HG02763 (cell line): ENCODE results near the gene PPP4R1.
A peak's percentile ranks its signal among the peaks of the same experiment; 100 is the strongest.

Source experiments
- ATAC-seq: cut with Tn5 transposase; IDR thresholded peaks from one replicate; pipeline ENCODE4 v1.9.1; 2021; ENCODE audit warnings: mild to moderate bottlenecking, moderate library complexity; ENCODE audit not compliant: unreplicated experiment

PPP4R1 gene

DNA sequence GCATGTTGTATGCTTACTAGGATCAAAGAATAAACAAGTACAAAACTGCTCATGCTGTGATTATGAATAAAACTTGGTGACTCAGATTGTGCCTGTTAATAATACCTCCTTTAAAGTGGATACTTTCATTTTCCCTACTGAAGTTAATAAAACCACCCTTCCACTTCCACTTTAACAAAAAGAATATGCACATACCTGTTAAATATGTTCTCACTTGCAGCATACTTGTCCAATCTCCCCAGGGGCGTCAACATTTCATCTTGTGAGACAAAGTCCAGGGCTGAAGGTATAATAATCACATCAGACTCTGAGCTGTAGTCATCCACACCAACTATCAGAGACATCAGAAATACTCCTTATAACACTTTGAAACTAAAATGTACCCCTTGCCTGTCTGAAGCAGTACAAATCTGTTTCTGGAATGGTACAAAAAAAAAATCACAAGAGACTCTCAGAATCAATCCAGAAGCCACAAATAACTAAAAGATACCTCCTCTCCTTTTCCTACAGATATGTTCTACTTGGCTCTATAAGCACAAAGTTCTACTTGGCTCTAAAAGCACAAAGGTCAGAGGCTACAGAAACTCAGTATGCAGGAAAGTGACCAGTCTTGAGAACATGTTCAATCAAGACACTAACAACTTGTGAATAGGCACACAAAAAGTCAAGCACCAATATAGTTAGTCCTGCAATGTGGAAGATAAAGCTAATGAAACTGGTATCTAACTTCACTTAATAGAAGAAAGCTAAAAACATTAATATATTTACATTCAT, 19.3 kb downstream of the PPP4R1 start:
- ATAC-seq, result no peak

DNA sequence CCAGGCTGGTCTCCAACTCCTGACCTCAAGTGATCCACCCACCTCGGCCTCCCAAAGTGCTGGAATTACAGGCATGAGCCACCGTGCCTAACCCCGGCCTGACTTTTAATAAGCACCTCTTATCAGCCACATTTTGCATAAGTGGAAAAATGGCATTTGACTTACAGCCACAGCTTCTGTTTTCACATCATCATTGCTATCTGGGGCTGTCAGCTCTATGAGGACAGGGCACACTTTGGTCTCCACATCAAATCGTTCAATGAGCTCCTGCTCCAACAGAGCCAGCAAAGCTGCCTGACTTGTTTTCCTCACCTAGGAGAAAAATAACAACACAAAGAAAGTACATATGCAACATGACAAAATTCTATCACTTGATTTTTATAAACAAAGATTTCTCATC, 26.4 kb downstream of the PPP4R1 start:
- no peak for ATAC-seq

GRCh38 chr18:9586814-9587213, 27.5 kb downstream of the PPP4R1 start:
- ATAC-seq, result no peak

GRCh38 chr18:9581667-9582066, 32.7 kb downstream of the PPP4R1 start:
- no peak for ATAC-seq

DNA sequence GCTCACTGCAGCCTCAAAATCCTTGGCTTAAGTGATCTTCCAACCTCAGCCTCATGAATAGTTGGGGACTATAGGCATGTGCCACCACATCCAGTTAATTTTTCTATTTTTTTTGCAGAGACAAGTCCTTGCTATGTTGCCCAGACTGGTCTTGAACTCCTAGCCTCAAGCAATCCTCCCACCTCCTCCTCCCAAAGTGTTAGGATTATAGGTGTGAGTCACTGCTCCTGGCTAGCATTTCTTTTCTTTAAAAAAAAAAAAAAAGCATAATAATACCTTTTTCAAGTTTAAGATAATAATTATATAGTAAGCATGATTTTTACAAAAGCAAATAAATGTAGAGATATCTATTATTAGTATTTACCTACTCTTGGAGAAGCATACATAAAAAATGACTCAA, 36.1 kb downstream of the PPP4R1 start:
- no peak for ATAC-seq

- ATAC-seq, result no peak
Measured at GRCh38 chr18:9577361-9577760, 37.0 kb downstream of the PPP4R1 start.

GRCh38 chr18:9575558-9575957, 38.8 kb downstream of the PPP4R1 start:
- peak; percentile 60 for ATAC-seq

DNA sequence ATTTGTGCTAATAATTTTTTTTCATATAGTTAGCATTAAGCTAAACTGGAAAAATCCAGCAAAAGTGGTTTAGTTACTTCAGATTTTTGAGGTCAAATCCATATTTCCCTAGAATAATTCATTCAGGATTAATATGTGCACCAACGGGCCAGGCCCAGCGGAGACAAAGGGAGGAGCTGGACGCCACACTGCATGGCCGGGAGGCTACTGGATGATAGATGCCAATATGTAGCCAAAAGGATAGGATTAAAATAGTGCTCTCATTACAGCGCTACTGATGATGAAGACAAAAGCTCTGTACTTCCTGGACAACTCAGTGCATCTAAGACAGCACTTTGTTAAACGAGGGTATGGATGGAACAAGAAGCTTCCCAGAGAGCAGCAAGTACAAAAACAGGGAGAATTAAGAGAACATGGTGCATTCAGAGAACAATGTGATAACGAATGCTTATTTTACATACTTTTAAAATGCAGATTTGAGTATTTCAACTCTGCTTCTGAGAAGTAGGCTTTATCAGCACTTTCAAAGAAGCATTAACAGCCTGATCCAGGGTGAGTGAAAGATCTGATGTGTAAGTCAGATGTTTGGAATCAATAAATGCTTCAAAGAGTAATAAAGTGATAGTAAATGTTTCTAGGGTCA, 39.8 kb downstream of the PPP4R1 start:
- no peak for ATAC-seq

GRCh38 chr18:9571546-9571945, 42.8 kb downstream of the PPP4R1 start:
- no peak for ATAC-seq

GRCh38 chr18:9570255-9570654, 44.1 kb downstream of the PPP4R1 start:
- no peak for ATAC-seq

GRCh38 chr18:9569178-9569577, 45.2 kb downstream of the PPP4R1 start:
- no peak for ATAC-seq

DNA sequence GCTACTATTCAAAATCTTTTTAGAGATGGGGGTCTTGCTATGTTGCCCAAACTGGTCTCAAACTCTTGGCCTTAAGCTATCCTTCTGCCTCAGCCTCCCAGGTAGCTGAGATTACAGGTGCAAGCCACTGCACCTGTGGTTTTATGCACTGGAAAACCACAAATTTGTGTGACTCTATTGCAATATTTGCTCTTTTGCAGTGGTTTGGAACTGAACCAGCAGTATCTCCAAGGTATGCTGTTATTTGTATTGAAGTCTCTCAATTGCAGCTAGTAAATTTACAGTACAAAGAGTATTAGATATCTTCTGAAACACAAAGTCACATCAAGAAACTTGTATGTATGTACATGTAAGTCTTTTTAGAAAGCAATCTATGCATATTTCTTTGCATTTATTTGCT, 46.2 kb downstream of the PPP4R1 start:
- no peak for ATAC-seq

DNA sequence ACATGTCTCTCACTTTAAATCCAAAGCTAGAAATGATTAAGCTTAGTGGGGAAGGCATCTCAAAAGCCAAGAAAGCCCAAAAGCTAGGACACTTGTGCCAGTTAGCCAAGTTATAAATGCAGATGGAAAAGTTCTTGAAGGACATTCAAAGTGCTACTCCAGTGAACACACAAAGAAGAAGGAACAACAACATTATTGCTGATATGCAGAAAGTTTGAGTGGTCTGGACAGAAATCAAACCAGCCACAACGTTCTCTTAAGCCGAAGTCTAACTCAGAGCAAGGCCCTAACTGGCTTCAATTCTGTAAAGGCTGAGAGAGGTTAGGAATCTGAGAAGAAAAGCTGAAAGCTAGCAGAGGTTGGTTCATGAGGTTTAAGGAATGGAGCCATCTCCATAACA, 49.0 kb downstream of the PPP4R1 start:
- ATAC-seq, result no peak

GRCh38 chr18:9563331-9563730, 51.0 kb downstream of the PPP4R1 start:
- no peak for ATAC-seq

DNA sequence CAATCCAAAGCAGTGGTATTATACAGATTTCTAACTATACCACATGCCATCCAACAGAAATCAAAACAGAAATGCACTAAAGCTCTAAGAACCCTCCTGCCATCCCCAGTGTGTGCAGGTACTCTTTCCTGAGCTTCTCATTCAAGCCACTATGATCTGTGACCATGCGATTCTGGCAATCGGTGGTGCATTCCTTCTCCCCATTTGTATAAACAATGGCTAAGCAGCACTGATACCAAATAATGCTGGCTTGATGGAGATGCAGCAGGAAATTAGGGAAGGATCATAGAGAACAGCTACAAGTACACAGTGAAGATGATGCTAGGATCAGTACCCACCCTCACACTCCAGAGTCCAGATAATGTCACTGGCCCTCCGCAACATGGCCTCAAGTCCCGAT, 51.8 kb downstream of the PPP4R1 start:
- no peak for ATAC-seq

GRCh38 chr18:9561759-9562158, 52.6 kb downstream of the PPP4R1 start:
- ATAC-seq, result no peak

GRCh38 chr18:9559253-9559652, 55.1 kb downstream of the PPP4R1 start:
- no peak for ATAC-seq

DNA sequence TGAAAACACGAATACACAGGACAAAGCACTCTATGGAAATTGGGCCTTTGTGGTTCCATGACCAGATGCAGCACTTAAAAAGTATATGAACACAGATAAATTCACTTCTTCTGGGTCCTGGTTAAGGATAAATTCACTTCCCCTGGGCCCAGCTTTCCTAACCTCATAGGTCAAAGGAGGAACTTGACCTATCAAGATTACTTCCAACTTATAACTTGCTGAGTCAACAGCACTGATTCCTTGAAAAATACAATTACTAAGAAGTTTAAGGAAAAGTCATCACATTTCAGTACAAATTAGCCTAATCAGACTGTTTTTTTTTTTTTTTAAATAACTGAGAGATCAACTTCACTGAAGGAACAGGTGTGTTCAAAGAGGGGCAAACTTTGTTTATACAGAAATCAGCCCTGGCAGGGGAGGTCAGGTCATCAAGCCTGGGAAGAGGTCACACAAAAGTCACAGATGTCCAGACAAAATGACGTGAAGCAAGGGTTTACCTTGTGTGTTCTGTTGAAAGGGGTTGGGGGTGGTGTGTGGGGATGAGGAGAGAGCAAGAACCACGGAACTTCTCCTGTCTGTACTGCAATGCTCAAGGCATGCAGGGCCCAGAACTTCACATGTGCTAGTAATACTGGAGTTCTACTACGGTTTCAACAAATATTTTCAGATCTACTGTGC, 55.8 kb downstream of the PPP4R1 start:
- ATAC-seq, result no peak

DNA sequence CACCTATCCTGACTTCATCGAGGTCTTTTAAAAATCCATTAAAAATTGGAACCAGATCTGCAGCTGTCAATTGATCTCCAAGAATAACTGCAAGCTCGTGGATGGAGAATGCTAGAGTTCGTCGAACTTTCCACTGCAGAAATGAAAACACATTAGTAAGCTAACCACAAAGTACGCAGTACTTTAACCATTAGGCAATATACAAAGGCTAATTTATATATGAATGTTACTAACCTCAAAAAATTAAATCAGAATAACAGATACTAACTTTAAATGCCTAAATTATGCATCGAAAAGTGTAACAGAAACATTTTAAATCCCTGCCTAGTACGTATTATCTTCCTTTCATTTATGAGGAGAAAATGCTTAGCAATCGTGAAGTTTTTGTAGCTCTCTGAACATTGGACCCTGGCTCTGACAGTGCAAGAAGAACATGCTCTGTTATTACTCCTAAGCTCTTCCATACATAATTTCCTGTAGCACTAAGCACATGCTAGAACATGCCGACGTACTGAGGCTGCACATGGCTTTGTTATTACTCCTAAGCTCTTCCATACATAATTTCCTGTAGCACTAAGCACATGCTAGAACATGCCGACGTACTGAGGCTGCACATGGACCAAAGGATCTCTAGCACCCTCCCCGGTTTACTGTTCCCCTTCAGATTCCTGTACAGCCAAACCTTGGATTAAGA, 57.0 kb downstream of the PPP4R1 start:
- no peak for ATAC-seq

DNA sequence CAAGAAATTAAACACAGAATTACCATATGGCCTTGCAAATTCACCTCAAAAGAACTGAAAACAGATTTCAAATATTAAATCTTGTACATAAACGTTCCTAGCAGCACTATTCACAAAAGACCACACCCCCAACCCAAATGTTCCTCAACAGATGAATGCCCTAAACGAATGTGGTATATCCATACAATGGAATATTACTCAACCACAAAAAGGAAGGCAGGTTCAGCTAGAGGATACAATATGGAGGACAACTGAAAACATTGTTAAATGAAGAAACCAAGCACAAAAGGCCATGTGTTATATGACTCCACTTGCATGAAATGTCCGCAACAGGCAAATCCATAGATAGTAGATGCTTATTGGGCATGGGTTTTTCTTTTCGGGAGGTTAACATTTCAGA, 61.7 kb downstream of the PPP4R1 start:
- ATAC-seq, result no peak

DNA sequence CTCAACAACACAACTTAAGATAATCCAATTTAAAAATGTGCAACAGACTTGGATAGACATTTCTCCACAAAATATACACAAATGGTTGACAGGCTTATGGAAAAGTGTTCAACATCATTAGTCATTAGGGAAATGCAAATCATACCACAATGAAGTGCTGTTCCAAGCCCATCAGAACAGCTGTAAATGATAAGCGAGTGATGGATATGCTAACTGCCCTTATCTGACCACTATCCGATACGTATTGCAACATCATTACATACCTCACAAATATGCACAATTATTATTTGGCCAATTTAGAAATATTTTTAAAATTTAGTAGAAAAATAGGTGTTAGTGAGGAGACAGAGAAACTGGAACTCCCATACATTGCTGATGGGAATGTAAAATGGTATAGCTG, 62.2 kb downstream of the PPP4R1 start:
- no peak for ATAC-seq

DNA sequence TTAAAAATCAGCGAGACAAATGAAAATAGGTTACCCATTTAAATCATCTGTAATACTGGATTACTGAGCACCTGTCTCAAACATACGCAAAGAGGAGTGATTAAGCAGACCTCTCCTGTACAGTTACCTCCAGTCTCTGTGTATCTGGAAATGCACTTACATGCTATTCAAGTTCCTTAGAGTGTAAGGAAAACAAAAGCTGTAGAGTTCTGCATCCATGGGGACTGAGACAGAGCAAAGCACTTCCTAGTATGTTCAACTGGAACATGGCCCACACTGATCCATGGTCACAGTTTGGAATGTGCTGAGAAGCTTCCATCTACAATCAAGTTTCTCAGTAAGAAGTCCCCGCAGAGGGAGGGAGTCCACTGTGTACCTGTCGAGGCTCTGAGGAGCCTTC, 63.9 kb downstream of the PPP4R1 start:
- no peak for ATAC-seq
